GM18870 (cell line): ENCODE data around the gene SCAANT1.
A peak's percentile ranks its signal among the peaks of the same experiment; 100 is the strongest.

Source experiments
- ATAC-seq: cut with Tn5 transposase; IDR thresholded peaks from one replicate; pipeline ENCODE4 v1.9.1; 2021; ENCODE audit warnings: moderate library complexity; ENCODE audit not compliant: unreplicated experiment

Gene SCAANT1

DNA sequence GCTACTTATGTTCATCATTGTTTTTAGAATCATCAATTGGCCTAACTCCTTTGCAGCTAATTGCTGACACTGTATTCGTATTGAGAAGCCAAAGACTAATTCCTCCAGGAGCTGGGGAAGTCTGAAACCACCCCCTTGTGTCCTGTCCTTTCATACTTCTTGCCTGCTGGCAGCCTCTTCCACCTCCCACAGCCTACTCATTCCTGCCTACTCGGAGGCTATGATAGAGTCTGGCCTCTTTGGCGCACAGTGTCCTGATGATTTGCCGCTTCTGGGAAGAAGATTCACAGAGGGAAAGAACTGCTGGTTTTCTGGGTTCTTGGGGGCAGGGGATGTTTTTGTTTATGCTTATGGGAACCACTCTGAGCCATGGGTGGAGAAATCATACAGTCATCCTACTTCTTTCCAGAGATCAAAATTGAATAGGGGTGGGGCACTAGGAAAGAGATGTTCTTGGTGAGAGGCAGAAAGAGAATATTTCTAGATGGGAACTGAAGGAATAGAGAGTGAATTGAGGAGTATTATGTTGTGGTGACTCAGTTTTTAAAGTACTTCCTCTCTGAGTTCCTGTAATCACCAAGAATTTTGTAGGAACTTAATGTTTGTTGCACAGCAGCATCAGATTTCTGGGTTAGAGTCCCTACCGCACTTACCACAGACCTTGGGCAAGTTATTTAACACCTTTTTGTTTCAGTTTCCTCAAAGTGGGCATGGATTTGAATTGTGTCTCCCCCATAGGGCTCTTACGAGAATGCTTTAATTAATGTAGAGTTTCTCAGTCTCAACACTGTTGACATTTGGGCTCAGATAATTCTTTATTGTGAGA is 22.1 kb upstream of the SCAANT1 start:
- no peak for ATAC-seq

GRCh38 chr3:63933459-63933858 is 21.3 kb upstream of the SCAANT1 start:
- peak; percentile 43 for ATAC-seq

DNA sequence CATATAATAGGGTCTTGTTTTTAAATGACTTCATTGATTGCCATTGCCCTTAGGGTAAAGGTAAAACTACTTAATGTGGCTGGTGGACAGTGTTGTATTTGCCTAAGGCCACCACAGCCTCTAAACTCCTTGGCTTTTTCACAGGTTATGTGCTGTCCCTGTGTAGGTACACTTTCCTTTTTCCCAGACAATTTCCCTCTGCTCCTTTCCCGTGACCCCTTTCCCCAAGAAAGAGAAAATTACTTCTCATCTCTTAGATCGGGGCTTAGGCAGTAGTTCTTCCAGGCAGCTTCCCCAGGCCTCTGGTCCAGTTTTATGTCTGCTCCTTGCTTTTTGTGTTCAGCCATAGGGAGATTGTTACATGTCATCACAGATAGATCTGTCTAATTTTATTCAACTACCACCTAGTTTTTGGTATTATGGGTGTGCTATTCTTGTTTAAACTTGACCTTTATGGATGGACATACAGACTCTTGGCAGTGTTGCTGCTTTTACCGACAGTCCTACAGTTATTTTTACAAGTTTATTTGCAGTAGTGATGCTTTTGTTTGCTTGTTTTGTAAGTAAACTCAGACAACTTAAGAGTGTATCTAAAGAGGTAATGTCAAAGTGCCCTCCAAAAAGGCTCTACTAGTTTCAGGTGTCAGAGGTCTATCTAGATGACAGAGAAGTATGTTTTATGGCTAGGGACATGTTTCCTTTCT is 20.5 kb upstream of the SCAANT1 start:
- ATAC-seq, result no peak

GRCh38 chr3:63931290-63931689 is 19.1 kb upstream of the SCAANT1 start:
- no peak for ATAC-seq

GRCh38 chr3:63927422-63928280 is 15.5 kb upstream of the SCAANT1 start:
- ATAC-seq, result peak; percentile 78

DNA sequence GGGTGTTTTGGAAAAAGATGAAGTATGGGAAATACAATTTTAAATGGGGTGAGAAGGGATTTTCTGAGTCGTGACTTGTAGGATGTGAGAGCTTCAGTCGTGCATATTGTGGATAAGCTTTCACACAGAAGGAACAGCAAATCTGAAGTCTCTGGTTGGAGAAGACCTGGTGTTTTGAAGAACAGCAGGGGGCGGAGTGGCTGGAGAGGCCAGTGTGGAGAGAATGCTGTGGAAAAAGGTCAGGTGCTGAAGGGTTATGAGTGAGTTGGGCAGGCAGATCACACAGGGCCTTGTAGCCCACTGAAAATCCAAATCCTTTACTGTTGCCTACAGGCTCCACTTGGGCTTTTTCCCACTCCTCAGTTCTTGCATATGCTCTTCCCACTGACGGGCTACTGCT is 14.1 kb upstream of the SCAANT1 start:
- ATAC-seq, result no peak

- ATAC-seq, result no peak
Measured at GRCh38 chr3:63922491-63923199, 10.5 kb upstream of the SCAANT1 start.

DNA sequence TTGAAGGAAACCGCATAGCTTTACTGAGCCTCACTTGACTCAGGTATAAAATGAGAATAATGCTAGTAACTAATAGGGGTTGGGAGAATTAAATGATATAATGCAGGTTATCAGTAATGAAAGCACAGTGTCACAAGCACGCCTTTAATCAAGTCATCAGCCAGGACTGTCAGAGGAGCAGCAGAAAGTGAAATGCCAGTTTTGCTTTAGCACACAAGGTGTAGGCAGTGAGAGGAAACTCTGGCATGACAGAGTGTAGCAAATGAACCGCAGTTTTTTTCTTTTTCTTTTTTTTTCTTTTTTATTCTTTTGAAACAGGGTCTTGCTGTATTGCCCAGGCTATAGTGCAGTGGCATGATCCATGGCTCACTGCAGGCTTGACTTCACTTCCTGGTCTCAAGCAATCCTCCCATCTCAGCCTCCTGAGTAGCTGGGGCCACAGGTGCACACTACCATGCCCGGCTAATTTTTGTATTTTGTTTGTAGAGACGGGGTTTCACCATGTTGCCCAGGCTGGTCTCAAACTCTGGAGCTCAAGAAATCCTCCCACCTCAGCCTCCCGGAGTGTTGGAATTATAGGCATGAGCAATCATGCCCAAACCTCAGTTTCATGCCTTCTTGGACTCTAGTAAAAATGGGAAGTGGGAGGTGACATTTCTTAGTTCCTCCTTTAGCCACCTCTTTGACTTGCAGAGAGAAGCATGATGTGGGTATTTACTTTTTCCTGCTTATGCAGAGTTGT is 9.7 kb upstream of the SCAANT1 start:
- peak; percentile 79 for ATAC-seq

DNA sequence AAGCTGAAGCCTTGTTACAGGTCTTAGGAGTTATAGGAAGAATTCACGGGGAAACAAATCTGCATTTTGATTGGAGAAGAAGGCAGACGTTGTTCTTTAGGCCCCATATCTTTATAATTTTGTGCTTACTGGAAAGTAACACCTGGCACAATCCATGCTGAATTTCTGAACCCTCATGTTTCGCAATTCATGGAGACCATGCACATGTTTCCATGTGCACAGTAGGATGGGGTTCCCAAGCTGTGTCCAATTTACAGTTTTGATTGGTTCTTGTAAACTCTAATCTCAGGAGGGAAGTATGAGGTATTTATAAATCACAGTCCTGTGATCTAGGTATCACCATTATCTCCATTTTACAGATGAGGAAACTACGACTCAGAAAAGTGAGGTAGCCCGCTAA is 7.8 kb upstream of the SCAANT1 start:
- ATAC-seq, result no peak

DNA sequence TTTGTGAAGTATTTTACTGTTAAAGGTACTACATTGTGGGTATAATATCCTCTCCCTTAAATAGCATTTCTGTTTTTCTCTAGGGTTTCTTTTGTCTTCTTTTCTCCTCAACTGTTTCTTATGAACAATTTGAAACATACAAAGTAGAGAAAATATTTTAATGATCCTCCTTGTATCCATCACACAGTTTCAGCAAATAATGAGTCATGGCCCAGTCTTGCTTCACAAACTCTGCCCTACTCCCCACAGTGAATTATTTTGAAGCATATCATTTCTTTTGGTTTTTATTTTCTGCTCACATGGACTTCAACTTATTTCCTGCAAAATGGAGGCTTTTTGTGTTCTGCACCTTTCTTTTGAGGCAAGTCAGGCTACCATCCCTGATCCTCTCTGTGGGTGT is 6.1 kb upstream of the SCAANT1 start:
- ATAC-seq, result no peak

- ATAC-seq, result no peak
Measured at GRCh38 chr3:63914312-63914711, 2.1 kb upstream of the SCAANT1 start.

DNA sequence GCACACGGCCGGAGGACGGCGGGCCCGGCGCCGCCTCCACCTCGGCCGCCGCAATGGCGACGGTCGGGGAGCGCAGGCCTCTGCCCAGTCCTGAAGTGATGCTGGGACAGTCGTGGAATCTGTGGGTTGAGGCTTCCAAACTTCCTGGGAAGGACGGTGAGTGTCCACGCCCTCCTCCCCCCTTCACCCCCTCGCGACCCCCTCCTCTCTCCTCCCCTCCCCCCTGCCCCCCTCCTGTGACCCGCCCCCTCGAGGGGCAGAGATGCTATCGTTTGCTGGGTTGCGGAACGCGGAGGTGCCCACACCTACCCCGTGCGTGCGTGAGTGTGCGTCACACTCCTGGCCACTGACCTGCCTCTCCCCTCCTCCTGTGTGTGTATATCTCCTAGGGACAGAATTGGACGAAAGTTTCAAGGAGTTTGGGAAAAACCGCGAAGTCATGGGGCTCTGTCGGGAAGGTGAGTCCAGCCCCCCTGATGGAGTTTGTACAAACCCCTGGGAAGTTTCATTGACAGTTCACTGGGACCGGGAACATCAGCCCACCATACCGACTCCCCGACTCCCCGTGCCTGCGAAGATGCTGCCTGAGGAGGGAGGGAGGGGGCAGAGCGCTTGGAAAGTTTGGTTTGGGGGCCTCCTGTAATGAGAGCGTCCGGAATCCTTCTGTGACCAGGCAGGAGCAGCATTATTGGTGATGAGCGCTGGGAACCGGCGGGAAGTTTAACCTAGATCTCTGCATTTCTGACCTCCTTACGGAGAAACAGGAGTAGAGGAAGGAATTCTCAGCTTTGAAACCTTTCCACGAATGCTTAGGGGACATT is 795 bp upstream of the SCAANT1 start:
- ATAC-seq, result no peak

DNA sequence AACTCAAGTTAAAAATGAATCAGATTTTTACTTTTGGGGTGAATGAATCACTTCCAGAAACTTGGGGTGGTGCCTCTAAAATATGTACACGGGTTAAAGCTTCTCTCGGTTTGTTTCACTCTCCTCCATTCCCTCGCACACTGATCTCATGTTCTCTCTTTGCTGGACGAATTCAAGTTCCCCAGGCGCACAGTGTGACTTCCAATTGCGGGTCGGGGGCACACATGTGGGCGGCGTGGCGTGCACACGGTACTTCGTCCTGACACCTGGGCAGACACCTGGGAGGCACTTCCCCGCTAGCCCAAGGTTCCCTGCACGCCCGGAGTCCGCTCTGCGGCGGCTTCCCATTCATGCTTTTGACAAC is 692 bp downstream of the SCAANT1 start:
- peak; percentile 34 for ATAC-seq

GRCh38 chr3:63910891-63911290 is 1.3 kb downstream of the SCAANT1 start:
- no peak for ATAC-seq

DNA sequence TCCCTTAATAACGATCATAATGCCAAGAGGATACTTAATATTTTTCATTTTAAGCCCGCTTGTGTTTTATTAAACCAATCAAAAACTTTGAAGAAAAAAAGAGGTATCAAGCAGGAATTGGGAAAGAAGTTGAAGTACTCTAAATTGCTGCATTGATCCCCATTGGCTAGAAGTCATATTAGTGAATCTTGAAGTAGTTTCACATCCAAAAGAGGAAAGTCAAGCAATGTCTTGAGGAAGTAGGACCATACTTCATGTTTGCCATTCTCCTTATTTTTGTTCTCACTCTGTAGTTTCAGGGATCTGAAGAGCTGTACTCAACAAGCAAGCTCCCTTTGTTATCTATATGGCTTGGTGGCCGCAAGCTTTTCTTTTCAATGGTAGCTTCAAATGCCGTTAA is 2.2 kb downstream of the SCAANT1 start:
- ATAC-seq, result no peak

GRCh38 chr3:63909431-63909830 is 2.8 kb downstream of the SCAANT1 start:
- no peak for ATAC-seq

DNA sequence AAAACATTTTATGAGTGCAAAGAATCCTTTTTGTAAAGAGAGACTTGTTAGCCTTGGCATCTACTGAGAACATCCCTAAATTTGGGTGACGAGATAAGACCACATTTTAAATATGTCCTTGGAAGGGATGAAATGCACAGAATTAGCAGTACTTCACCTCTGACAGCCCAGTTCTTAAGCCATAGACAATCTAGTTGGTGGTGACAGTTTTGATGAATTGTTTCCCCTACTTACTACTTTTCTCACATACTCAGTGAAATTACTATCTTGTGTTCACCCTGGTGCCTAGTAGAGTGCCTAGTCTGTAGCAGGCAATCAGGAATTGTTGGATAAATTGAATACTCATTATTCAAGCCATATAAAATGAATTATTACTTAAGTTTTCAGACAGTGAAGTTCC is 3.4 kb downstream of the SCAANT1 start:
- ATAC-seq, result no peak

GRCh38 chr3:63908081-63908736 is 4.0 kb downstream of the SCAANT1 start:
- no peak for ATAC-seq
